AG09319 (cell line): ENCODE data around the gene RAB40C.

Experiments
- DNase-seq: peaks from one replicate; pipeline ENCODE4 v3.0.0-alpha.2; 2010; ENCODE audit warnings: low read depth; ENCODE audit errors: extremely low read depth
- CTCF ChIP-seq: IDR thresholded peaks from 2 replicates; pipeline ENCODE4 v1.5.1; 2011; ENCODE audit warnings: low read depth, mild to moderate bottlenecking, inconsistent platforms, low read length, moderate library complexity

RAB40C gene

GRCh38 chr16:583470-583814 is 6.4 kb upstream of the RAB40C start:
- no peak for TF ChIP-seq CTCF
- no peak for DNase-seq

- no peak for TF ChIP-seq CTCF
- no peak for DNase-seq
These were observed 5.9 kb upstream of the RAB40C start for GRCh38 chr16:583815-584591.

GRCh38 chr16:585351-585750 is 4.5 kb upstream of the RAB40C start:
- no peak for DNase-seq
- no peak for TF ChIP-seq CTCF

- DNase-seq = no peak
- no peak for TF ChIP-seq CTCF
These were observed 3.7 kb upstream of the RAB40C start for GRCh38 chr16:586047-586644.

- no peak for DNase-seq
- no peak for TF ChIP-seq CTCF
These were observed 2.9 kb upstream of the RAB40C start for GRCh38 chr16:586645-587590.

GRCh38 chr16:588639-588888 is 1.3 kb upstream of the RAB40C start:
- DNase-seq = no peak

More at GRCh38 chr16:588639-588888, 1.3 kb upstream of the RAB40C start:
- no peak for TF ChIP-seq CTCF
